GM19025 (cell line): ENCODE data around the gene BIRC5.
"Not testable (repeated sequence)": the region's sequence is repeated elsewhere in the genome, so short reads cannot be mapped to it uniquely, and the experiment has no call there.

Source experiments
- ATAC-seq: cut with Tn5 transposase; IDR thresholded peaks from one replicate; pipeline ENCODE4 v1.9.1; 2021; ENCODE audit warnings: mild to moderate bottlenecking, low read depth, moderate library complexity; ENCODE audit not compliant: unreplicated experiment

The BIRC5 gene

DNA sequence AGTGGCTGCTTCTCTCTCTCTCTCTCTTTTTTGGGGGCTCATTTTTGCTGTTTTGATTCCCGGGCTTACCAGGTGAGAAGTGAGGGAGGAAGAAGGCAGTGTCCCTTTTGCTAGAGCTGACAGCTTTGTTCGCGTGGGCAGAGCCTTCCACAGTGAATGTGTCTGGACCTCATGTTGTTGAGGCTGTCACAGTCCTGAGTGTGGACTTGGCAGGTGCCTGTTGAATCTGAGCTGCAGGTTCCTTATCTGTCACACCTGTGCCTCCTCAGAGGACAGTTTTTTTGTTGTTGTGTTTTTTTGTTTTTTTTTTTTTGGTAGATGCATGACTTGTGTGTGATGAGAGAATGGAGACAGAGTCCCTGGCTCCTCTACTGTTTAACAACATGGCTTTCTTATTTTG is 9.7 kb downstream of the BIRC5 start:
- ATAC-seq: no peak

DNA sequence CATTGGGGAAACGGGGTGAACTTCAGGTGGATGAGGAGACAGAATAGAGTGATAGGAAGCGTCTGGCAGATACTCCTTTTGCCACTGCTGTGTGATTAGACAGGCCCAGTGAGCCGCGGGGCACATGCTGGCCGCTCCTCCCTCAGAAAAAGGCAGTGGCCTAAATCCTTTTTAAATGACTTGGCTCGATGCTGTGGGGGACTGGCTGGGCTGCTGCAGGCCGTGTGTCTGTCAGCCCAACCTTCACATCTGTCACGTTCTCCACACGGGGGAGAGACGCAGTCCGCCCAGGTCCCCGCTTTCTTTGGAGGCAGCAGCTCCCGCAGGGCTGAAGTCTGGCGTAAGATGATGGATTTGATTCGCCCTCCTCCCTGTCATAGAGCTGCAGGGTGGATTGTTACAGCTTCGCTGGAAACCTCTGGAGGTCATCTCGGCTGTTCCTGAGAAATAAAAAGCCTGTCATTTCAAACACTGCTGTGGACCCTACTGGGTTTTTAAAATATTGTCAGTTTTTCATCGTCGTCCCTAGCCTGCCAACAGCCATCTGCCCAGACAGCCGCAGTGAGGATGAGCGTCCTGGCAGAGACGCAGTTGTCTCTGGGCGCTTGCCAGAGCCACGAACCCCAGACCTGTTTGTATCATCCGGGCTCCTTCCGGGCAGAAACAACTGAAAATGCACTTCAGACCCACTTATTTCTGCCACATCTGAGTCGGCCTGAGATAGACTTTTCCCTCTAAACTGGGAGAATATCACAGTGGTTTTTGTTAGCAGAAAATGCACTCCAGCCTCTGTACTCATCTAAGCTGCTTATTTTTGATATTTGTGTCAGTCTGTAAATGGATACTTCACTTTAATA is 10.4 kb downstream of the BIRC5 start:
- ATAC-seq: no peak

DNA sequence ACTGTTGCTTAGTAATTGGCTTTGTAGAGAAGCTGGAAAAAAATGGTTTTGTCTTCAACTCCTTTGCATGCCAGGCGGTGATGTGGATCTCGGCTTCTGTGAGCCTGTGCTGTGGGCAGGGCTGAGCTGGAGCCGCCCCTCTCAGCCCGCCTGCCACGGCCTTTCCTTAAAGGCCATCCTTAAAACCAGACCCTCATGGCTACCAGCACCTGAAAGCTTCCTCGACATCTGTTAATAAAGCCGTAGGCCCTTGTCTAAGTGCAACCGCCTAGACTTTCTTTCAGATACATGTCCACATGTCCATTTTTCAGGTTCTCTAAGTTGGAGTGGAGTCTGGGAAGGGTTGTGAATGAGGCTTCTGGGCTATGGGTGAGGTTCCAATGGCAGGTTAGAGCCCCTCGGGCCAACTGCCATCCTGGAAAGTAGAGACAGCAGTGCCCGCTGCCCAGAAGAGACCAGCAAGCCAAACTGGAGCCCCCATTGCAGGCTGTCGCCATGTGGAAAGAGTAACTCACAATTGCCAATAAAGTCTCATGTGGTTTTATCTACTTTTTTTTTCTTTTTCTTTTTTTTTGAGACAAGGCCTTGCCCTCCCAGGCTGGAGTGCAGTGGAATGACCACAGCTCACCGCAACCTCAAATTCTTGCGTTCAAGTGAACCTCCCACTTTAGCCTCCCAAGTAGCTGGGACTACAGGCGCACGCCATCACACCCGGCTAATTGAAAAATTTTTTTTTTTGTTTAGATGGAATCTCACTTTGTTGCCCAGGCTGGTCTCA is 11.2 kb downstream of the BIRC5 start:
- no peak for ATAC-seq

DNA sequence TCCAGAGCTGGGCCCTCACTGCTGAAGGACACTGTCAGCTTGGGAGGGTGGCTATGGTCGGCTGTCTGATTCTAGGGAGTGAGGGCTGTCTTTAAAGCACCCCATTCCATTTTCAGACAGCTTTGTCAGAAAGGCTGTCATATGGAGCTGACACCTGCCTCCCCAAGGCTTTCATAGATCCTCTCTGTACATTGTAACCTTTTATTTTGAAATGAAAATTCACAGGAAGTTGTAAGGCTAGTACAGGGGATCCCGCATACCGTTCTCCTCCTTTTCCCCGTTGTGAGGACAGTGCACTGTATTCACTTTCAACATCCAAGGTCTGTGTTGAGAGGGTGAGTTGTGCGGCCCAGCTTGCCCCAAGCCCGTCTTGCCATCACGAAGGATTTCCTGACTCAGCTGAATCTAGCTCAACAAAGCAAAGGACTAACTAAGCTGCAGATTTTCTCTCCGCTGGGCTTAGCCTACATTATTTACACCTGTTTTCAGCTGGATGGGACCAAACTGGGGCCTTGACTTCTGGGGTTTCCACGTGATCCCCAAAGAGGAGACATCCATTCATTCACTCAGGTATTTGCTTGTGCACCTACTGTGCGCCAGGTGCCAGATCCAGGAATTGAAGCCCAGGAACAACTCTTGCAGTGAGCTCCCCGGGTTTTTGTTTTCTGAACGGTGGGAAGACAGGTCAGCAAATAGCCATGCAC is 12.2 kb downstream of the BIRC5 start:
- ATAC-seq: no peak

DNA sequence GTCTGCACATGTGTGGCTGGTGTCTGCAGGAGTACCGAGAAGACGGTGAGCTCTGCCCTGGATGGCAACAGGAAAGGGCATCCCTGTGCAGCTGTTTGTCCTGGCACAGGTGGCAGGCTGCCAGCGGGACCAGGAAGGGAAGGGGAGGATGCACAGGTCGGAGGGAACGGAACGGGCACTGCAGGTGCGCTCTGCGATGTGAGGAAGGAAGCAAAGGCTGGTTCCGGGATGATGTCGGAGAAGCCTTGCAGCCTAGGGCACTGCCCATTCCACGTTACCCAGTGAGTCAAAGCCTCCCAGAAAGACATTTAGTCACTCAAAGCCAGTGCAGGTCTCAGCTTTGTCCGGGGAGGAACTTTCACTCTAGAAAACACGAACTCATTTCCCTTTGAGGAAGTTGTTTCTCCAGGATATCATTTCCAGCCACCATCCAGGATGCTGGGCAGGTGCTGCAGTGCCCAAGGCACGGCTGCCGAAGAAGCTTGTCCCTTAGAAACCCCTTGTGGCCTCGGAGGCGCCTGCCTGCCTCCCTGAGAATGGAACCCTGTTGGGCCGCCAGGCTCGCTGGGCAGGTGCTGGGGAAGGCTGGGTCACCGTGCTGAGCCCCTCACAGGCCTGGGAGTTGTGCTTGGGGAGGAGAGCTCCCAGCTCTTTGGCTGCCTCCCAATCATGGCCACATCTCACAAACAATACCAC is 12.9 kb downstream of the BIRC5 start:
- ATAC-seq: no peak

DNA sequence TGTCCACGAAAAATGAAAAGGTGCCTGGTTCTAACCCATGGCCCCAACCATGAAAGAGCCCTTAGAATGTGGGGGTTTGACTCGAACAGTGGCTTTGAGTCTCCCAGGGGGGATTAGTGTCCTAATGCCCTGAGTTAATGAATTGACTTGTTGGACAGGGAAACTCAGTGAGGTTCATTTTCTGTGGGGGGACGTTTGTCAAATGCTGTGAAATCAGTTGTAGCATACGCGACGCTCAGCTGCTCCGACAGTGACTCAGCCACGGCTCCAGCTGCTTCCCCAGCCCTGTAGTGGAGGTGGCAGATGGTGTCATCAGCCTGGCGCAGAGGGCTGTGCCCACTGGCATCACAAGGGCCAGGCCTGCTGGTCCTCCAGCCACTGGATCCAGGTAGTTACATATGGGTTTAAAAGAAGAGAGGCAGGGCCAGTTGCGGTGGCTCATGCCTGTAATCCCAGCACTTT is 13.4 kb downstream of the BIRC5 start:
- ATAC-seq: no peak

DNA sequence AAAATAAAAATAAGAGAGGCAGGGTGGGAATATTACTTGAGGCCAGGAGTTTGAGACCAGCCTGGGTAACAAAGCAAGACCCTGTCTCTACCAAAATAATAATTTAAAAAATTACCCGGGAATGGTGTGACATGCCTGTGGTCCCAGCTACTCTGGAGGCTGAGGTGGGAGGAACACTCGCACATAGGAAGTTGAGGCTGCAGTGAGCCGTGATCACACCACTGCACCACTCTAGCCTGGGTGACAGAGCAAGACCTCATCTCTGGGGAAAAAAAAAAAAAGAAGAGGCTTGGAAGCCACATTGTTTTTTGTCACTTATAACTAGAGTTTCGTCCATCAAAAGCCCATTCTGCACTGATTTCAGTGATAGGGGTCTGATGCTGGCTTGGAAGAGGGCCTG is 14.1 kb downstream of the BIRC5 start:
- ATAC-seq: no peak

DNA sequence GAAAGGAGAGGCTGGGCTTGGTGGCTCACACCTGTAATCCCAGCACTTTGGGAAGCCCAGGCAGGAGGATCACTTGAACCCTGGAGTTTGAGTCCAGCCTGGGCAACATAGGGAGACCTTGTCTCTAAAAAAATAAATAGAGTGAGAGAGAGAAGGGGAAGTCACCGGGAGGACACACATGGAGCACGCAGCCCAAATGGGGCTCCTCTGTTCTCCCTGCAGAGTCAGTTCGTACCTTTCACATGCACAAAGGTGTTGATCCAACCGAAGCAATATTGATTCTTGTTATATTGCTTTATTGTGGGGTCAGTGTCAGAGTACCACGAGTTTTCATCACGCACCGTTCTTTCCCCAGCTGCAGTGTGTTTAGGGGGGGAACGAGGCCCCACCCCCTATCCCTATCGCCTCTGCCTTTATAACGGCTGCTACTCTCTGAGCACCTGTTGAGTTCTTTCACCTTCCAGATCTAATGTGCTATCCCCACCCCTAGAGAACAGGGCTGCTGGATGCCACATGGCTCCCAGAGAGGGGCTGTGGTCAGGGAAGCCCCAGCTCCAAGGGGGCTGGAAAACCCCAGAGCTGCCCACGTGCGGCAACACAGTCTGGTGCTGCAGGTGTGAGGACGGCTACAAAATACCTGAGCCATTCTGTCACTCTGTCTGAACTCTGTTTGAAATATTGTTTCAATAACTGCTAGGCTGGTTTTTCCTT is 16.4 kb downstream of the BIRC5 start:
- no peak for ATAC-seq

DNA sequence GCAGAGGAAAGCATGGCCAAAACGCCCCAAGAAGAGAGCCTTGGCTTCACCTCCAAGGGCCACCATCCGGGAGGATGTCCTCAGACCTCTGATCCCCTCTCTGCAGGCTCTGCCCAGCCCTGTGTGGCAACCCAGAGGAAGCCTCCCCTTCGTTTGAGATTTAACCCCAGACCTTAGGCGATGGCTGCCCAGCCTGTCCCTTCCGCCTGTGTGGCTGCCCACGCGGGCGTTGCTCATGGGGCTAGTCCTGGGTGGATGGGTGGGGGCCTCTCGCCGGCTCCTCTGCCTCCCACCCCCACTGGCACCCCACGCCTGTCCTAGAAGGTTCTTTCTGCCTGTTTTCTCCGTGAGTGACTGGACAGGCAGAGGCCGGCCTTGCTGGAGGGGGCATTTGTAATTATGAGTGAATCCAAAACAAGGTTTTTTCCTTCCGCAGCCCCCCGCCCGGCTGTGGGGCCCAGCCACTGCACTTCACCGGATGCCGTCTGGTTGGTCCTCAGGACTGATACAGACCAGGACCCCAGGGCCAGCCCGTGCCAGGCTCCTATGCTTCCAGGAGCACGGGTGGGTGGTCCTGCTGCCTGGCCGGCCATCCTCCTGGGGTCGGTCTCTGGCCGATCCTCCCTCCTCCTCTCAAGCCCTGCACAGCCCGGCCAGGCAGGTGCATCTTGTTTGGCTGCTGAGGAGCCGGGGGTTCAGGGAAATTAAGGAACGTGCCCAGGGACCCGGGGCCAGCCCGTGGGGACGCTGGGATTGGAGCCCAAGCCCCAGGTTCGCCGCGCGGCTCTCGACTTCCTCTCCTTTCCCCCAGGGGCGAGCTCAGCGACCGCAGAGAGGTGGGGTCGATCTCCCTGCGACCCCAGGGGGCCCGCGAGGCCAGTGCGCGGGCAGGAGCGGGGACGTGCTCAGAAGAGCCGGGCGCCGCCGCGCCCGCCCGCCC is 17.2 kb downstream of the BIRC5 start, which contains the start of gene TMEM235:
TSS of gene TMEM235 (plus strand) at position 636 of the 940 bp plus-strand sequence. CDS start 393 bp downstream, outside the sequence.
- no peak for ATAC-seq

DNA sequence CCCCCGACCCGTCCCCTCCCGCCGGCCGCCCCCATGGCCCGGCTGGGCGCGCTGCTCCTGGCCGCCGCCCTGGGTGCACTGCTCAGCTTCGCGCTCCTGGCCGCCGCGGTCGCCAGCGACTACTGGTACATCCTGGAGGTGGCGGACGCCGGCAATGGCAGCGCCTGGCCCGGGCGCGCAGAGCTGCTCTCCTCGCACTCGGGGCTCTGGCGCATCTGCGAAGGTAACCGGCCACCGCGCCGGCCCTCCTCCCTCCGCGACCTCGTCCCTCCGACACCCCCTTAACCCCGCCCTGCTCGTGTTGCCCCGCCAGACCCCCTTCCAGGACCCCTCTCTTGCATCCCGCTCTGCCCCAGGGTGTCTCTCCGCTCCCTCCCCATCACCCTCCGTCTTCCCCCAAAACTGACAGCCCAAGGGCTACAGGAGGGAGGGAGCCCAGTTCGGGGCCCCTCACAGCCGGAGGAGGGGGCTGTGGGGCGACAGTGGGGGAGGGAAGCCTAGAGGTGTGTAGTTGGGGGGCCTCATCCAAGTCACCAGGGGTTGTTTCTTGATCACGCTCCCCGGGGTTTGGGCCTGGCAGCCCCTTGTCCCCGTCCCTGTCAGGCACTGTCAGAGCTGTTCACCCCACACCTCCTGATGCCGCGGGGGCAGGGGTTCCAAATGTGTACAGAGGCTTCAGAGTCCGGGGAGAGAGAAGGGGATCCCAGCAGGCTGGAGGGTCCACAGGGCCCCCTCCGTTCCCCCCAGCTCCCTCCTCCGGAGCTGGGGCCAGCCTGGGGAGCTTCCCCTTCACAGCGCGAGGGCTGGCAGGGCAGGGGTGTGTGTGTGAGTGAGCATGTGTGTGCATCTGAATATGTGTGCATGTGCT is 18.2 kb downstream of the BIRC5 start:
- ATAC-seq: no peak

DNA sequence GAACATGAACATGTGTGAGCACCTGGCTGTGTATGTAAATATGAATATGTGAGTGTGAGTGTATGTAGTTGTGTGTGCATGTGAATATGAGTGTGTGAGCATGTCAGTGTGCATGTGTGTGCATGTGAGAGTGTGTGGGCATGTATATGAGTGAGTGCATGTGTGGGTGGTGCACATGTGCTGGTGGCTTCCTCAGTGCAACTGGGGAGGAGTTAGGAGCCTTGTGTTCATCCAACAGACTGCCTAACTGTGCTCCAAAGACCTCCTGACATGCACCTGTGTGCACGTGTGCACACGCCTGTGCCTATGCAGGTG is 18.8 kb downstream of the BIRC5 start:
- no peak for ATAC-seq

DNA sequence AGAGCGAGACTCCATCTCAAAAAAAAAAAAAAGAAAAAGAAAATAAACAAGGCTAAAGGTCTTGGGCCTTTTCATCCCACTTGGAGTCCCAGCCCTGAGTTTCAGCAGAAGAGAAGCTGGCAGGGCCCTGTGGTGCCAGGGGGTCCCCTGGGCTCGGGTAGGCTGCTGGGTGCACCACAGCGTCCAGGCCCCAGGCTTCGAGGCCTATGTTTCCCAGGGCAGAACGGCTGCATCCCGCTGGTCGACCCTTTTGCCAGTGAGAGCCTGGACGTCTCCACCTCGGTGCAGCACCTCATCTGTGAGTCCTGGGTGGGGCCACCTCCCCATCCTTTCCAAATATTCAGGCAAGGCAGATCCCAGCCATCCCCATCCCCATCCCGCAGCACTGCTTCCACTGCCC is 19.6 kb downstream of the BIRC5 start:
- no peak for ATAC-seq

DNA sequence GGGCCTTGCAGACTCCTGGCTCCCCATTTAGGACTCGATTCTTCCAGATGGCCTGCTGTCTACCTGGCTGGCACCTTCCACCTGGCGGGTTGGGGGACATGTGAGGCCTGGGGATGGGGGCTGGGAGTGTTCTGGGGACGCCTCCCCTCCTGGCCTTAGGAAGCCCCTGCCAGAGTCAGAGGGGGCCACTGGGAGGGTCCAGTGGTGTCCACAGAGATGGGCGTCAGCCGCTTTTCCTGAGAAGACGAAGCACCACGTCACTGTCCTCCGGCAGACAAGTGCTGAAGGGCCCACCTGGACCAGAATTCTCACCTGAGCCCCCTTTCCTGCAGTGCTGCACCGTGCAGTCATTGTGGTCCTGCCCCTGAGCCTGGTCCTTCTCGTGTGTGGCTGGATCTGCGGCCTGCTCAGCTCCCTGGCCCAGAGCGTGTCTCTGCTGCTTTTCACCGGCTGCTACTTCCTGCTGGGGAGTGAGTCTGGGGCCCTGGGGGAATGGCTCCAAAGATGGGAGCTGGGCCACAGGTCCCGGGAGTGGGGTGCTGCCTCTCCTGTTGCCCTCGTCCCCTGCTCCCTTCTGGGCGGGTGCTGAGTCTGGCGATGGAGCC is 20.3 kb downstream of the BIRC5 start:
- ATAC-seq: no peak

DNA sequence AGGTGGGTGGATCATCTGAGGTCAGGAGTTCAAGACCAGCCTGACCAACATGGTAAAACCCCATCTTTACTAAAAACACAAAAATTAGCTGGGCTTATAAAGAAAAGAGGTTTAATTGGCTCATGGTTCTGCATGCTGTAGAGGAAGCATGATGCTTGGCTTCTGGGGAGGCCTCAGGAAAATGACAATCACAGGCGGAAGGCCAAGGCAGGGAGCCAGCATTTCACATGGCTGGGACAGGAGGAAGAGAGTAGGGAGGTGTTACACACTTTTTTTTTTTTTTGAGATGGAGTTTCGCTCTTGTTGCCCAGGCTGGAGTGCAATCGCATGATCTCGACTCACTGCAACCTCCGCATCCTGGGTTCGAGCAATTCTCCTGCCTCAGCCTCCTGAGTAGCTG is 21.0 kb downstream of the BIRC5 start:
- not testable (repeated sequence) for ATAC-seq

DNA sequence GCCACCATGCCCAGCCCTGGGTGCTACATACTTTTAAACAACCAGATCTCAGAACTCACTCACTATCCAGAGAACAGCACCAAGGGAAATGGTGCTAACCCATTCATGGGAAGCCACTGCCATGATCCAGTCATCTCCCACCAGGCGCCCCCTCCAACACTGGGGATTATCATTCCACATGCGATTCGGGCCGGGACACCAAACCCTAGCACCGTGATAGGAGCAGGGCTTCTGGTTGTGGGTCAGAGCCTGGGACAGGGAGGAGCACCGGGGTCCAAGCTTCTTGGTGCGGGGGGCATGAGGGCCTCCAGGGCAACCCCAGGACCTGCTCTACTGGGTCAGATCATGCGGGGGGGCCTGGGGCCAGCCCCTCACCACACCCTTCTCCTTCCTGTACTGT is 21.8 kb downstream of the BIRC5 start:
- ATAC-seq: no peak

DNA sequence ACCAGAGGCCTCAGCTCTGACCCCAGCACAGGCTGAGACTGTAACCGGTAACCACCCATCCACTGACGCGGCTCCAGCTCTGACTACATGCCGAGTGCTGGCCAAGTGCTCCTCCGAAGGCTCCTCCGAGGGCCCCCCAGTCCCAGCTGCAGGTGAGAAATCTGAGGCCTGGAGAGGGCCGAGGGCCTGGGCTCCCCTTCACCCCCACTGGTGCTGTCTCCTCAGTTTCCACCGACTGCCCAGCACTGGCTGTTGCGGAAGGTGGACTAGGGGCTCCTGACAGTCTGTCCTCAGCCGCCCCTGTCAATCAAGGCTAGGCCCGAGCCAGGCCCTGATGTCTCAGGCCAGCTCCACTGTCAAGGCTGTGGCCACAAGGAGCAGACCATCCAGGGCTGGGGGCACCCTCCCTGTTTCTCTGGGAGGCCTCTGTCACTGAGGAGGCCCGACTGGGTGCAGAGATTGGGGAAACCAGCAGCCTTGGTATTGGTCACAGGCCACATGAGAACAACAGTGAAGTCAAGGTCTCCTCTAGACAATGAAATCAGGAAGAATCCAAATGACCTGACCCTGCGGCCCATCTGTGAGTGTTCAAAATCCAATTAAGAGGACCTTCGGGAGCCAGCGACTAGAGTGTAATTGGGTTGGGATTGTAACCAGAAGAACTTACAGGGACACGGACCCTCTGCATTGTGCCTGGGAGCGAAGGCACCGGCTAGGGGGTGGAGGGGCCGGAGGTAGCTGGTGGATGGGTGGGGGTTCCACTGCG is 22.5 kb downstream of the BIRC5 start:
- ATAC-seq: no peak
